ENCODE results near the gene USHBP1. TPM values are rescaled to one million over a fixed set of nuclear protein-coding genes. Genes with fewer than 3 reads are reported as not detected.

USHBP1 gene, protein sequence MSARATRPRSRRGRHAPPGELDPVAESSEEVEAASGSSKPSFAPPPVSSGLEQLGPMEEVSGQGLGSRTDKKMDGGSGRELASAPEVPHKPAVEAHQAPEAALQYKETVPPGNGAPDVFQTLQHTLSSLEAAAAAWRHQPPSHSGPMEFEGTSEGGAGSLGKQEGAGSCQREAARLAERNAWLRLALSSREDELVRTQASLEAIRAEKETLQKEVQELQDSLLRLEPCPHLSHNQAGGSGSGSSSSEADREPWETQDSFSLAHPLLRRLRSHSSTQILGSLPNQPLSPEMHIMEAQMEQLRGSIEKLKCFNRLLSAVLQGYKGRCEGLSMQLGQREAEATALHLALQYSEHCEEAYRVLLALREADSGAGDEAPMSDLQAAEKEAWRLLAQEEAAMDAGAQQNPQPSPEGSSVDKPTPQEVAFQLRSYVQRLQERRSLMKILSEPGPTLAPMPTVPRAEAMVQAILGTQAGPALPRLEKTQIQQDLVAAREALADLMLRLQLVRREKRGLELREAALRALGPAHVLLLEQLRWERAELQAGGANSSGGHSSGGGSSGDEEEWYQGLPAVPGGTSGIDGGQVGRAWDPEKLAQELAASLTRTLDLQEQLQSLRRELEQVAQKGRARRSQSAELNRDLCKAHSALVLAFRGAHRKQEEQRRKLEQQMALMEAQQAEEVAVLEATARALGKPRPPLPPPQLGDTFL
- total RNA-seq: 0.45 TPM in 1 of 3 replicates, not detected in the others

- peaks cover 8% of the 10 kb centered on the region for H3K4me1 Mint-ChIP-seq
- no peaks in the 10 kb centered on the region for H3K36me3 Mint-ChIP-seq
- no peaks in the 10 kb centered on the region for H3K9me3 Mint-ChIP-seq
- no peak within 1 kb of the TSS for H3K4me3 Mint-ChIP-seq
- DNase-seq (ENCODE audit: low spot score in 2 of 2, unreplicated experiment in 2 of 2): no peak
- TF ChIP-seq, protein P1, sequence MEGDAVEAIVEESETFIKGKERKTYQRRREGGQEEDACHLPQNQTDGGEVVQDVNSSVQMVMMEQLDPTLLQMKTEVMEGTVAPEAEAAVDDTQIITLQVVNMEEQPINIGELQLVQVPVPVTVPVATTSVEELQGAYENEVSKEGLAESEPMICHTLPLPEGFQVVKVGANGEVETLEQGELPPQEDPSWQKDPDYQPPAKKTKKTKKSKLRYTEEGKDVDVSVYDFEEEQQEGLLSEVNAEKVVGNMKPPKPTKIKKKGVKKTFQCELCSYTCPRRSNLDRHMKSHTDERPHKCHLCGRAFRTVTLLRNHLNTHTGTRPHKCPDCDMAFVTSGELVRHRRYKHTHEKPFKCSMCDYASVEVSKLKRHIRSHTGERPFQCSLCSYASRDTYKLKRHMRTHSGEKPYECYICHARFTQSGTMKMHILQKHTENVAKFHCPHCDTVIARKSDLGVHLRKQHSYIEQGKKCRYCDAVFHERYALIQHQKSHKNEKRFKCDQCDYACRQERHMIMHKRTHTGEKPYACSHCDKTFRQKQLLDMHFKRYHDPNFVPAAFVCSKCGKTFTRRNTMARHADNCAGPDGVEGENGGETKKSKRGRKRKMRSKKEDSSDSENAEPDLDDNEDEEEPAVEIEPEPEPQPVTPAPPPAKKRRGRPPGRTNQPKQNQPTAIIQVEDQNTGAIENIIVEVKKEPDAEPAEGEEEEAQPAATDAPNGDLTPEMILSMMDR (IDR thresholded peaks at IDR 0.05; ENCODE audit: unreplicated experiment): no peak
- peaks cover 2% of the 10 kb centered on the region for H3K27me3 Mint-ChIP-seq (ENCODE audit: low read depth)
- no peak within 1 kb of the TSS for H3K27ac Mint-ChIP-seq
These were observed at the start of gene USHBP1 for GRCh38 chr19:17264641-17264979. Gene USHBP1 (minus strand): TSS chr19:17264745. CDS start chr19:17264299, 446 bp downstream.

DNA sequence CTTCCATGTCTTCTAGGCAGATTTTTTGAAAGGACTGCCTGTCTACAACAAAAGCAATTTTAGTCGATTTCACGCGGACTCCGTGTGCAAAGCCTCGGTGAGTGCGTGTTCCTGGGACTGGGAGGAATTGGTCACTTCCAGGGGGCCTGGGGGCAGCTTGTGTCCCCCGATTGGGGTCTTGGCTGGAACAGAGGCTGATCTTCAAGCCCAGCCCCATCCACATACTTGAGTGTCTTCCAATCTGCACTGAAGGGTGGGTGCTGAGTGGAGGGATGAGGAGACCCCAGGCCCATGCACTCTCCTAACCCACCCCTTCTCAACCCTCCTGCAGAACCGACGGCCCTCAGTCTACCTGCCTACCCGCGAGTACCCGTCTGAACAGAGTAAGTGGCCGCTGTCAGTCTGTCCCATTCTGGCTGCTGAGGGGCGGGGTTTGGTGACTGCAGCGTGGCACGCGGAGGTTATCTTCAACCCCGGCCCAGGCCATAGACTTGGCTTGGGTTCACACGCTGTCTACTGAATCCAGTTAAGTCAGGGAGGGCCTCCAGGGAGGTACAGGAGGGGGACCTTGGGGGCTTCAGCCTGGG lies 49.6 kb upstream of the USHBP1 start:
- Mint-ChIP-seq H3K36me3 (peaks cover 19% of the 10 kb centered on the region), H3K4me3 (no peak overlapping the region), H3K4me1 (peaks cover 12% of the 10 kb centered on the region), H3K9me3 (no peaks in the 10 kb centered on the region), H3K27me3 (ENCODE audit: low read depth) (no peaks in the 10 kb centered on the region), H3K27ac (no peak overlapping the region)
- DNase-seq (ENCODE audit: low spot score in 2 of 2, unreplicated experiment in 2 of 2): no peak
- TF ChIP-seq, protein P1 (IDR thresholded peaks at IDR 0.05; ENCODE audit: unreplicated experiment): no peak

- TF ChIP-seq, protein P1 (IDR thresholded peaks at IDR 0.05; ENCODE audit: unreplicated experiment): no peak
These were observed 47.9 kb upstream of the USHBP1 start for GRCh38 chr19:17312189-17313113.

GRCh38 chr19:17311455-17312188 lies 47.1 kb upstream of the USHBP1 start:
- no peaks in the 10 kb centered on the region for H3K27me3 Mint-ChIP-seq (ENCODE audit: low read depth)
- DNase-seq (ENCODE audit: low spot score in 2 of 2, unreplicated experiment in 2 of 2): no peak
- H3K27ac Mint-ChIP-seq: peak overlapping the region; percentile 22
- peaks cover 15% of the 10 kb centered on the region for H3K36me3 Mint-ChIP-seq
- peak overlapping the region; percentile 37 for H3K4me3 Mint-ChIP-seq
- no peaks in the 10 kb centered on the region for H3K9me3 Mint-ChIP-seq
- H3K4me1 Mint-ChIP-seq: peaks cover 20% of the 10 kb centered on the region
- TF ChIP-seq, protein P1 (IDR thresholded peaks at IDR 0.05; ENCODE audit: unreplicated experiment): no peak

More at GRCh38 chr19:17312189-17313113, 47.9 kb upstream of the USHBP1 start:
- Mint-ChIP-seq H3K27ac (no peak overlapping the region), H3K36me3 (peaks cover 16% of the 10 kb centered on the region), H3K27me3 (ENCODE audit: low read depth) (no peaks in the 10 kb centered on the region), H3K4me1 (peaks cover 20% of the 10 kb centered on the region), H3K9me3 (no peaks in the 10 kb centered on the region), H3K4me3 (no peak overlapping the region)
- no peak for DNase-seq (ENCODE audit: low spot score in 2 of 2, unreplicated experiment in 2 of 2)

Measured in mesothelial cell of epicardium (in vitro differentiated cells).